H1 (cell line): ENCODE data around the gene CEP85L. TPM values are rescaled to one million over a fixed set of nuclear protein-coding genes. Genes with fewer than 3 reads are reported as not detected.

Source experiments
- CTCF ChIA-PET: fragments of 300-600 bp; sonication (Branson Sonifier 250); formaldehyde crosslinking; loops from one replicate; lab custom pipeline; 2021; ENCODE audit not compliant: partially characterized antibody; lab: Charles Lee
- POLR2A ChIA-PET: fragments of 300-600 bp; sonication (Branson Sonifier 250); formaldehyde crosslinking; loops from one replicate; lab custom pipeline; 2021; ENCODE audit warnings: inconsistent platforms; ENCODE audit not compliant: partially characterized antibody; lab: Charles Lee
- DNase-seq, 2 experiments: peaks; one replicate each; pipeline versions ENCODE4 v3.0.0 to v3.0.0-alpha.2; 2010 to 2022; ENCODE audit warnings: low spot score in 2 of 2, low read depth in 1 of 2, mixed read lengths in 1 of 2
- FAIRE-seq: peaks from 2 replicates; lab custom pipeline; 2011; peaks lifted over from hg19 to GRCh38; lab: Jason Lieb, UNC
- H2AFZ ChIP-seq: 2 replicates; pipeline ENCODE4 v1.8.1; 2012; ENCODE audit warnings: low read length, inconsistent platforms
- H2AK5ac ChIP-seq: 2 replicates; pipeline ENCODE4 v1.6.1; 2013; ENCODE audit warnings: low read depth, low read length
- H2BK120ac ChIP-seq: replicated peaks from 2 replicates; pipeline ENCODE3; 2013; ENCODE audit warnings: low read depth, low read length, inconsistent platforms
- H2BK12ac ChIP-seq: 2 replicates; pipeline ENCODE4 v1.6.1; 2013; ENCODE audit warnings: low read depth, low read length
- H2BK15ac ChIP-seq: 2 replicates; pipeline ENCODE4 v1.6.1; 2013; ENCODE audit warnings: low read length
- H2BK20ac ChIP-seq: 2 replicates; pipeline ENCODE4 v1.6.1; 2013; ENCODE audit warnings: low read length
- H2BK5ac ChIP-seq: 2 replicates; pipeline ENCODE4 v1.6.1; 2013; ENCODE audit warnings: low read depth, low read length
- H3K14ac ChIP-seq: 2 replicates; pipeline ENCODE4 v1.6.1; 2013; ENCODE audit warnings: inconsistent platforms; ENCODE audit not compliant: insufficient read length
- H3K18ac ChIP-seq: 2 replicates; pipeline ENCODE4 v1.6.1; 2013; ENCODE audit warnings: low read length; ENCODE audit errors: extremely low read depth
- H3K23ac ChIP-seq: 2 replicates; pipeline ENCODE4 v1.6.1; 2013; ENCODE audit warnings: inconsistent platforms; ENCODE audit not compliant: insufficient read length
- H3K23me2 ChIP-seq: 2 replicates; pipeline ENCODE4 v1.6.1; 2013; ENCODE audit warnings: low read depth, low read length
- H3K27ac ChIP-seq: 2 replicates; pipeline ENCODE4 v1.6.1; 2011; ENCODE audit warnings: low read depth, low read length, inconsistent platforms
- H3K27me3 ChIP-seq, 4 experiments: replicated peaks in 1 of 4; 1 replicate in 1 of 4; 2 replicates in 3 of 4; pipeline versions ENCODE4 v1.6.1 to v1.8.1; 2011 to 2013; ENCODE audit warnings: low read length in 3 of 4, mild to moderate bottlenecking in 3 of 4, inconsistent platforms in 2 of 4, mixed read lengths in 2 of 4, moderate library complexity in 1 of 4; ENCODE audit not compliant: control insufficient read depth in 3 of 4, insufficient read depth in 3 of 4; ENCODE audit errors: extremely low read depth in 1 of 4
- H3K36me3 ChIP-seq, 4 experiments: 2 replicates each; pipeline versions ENCODE4 v1.6.1 to v1.8.1; 2011 to 2013; ENCODE audit warnings: mild to moderate bottlenecking in 4 of 4, low read length in 3 of 4, moderate library complexity in 2 of 4, control low read depth in 1 of 4, inconsistent platforms in 1 of 4; ENCODE audit not compliant: insufficient read depth in 4 of 4, control insufficient read depth in 2 of 4
- H3K4ac ChIP-seq: replicated peaks from 2 replicates; pipeline ENCODE3; 2013; ENCODE audit warnings: low read length, low read depth, mixed read lengths, inconsistent platforms; ENCODE audit not compliant: insufficient read length
- H3K4me1 ChIP-seq, 4 experiments: replicated peaks in 1 of 4; 1 replicate in 1 of 4; 2 replicates in 3 of 4; pipeline versions ENCODE4 v1.6.1 to v1.8.1; 2011 to 2013; ENCODE audit warnings: low read length in 3 of 4, inconsistent platforms in 2 of 4, mixed read lengths in 1 of 4; ENCODE audit not compliant: insufficient read depth in 4 of 4, control insufficient read depth in 3 of 4
- H3K4me2 ChIP-seq, 2 experiments: 2 replicates each; pipeline versions ENCODE4 v1.6.1 to v1.8.1; 2011 to 2013; ENCODE audit warnings: low read depth in 2 of 2, low read length in 2 of 2, control low read depth in 1 of 2, inconsistent platforms in 1 of 2, mild to moderate bottlenecking in 1 of 2; ENCODE audit not compliant: insufficient read depth in 1 of 2
- H3K4me3 ChIP-seq, 4 experiments: fragments of 200-600, 300-600 bp in 1 of 4; sonication (generic), shearing (Covaris generic), sonication (Bioruptor Twin) in 1 of 4; 2 replicates each; pipeline versions ENCODE4 v1.5.1 to v1.8.1; 2011 to 2016; ENCODE audit warnings: low read length in 4 of 4, low read depth in 3 of 4, control low read depth in 2 of 4, inconsistent platforms in 2 of 4, mild to moderate bottlenecking in 2 of 4, mixed read lengths in 1 of 4, moderate library complexity in 1 of 4; ENCODE audit not compliant: insufficient read depth in 2 of 4; ENCODE audit errors: extremely low read depth in 1 of 4
- H3K56ac ChIP-seq: replicated peaks from 2 replicates; pipeline ENCODE3; 2013; ENCODE audit warnings: low read depth, mild to moderate bottlenecking, mixed read lengths, low read length, inconsistent platforms; ENCODE audit not compliant: insufficient read length
- H3K79me1 ChIP-seq: 2 replicates; pipeline ENCODE4 v1.6.1; 2013; ENCODE audit warnings: low read depth, low read length, control low read depth
- H3K79me2 ChIP-seq, 2 experiments: 2 replicates each; pipeline versions ENCODE4 v1.6.1 to v1.8.1; 2012 to 2013; ENCODE audit warnings: low read length in 2 of 2, mild to moderate bottlenecking in 2 of 2, inconsistent platforms in 1 of 2; ENCODE audit not compliant: insufficient read depth in 2 of 2, control insufficient read depth in 1 of 2
- H3K9ac ChIP-seq, 4 experiments: replicated peaks in 1 of 4; 1 replicate in 1 of 4; 2 replicates in 3 of 4; pipeline versions ENCODE4 v1.6.1 to v1.8.1; 2011 to 2013; ENCODE audit warnings: low read depth in 3 of 4, low read length in 3 of 4, control low read depth in 2 of 4, mild to moderate bottlenecking in 2 of 4, moderate library complexity in 2 of 4, inconsistent platforms in 1 of 4; ENCODE audit errors: extremely low read depth in 1 of 4
- H3K9me3 ChIP-seq, 2 experiments: 2 replicates each; pipeline versions ENCODE4 v1.6.1 to v1.8.1; 2012 to 2013; ENCODE audit warnings: mild to moderate bottlenecking in 2 of 2, moderate library complexity in 2 of 2, control low read depth in 1 of 2, inconsistent platforms in 1 of 2, low read depth in 1 of 2, low read length in 1 of 2, mixed read lengths in 1 of 2; ENCODE audit not compliant: insufficient read depth in 2 of 2
- H4K20me1 ChIP-seq, 2 experiments: replicated peaks in 1 of 2; 2 replicates each; pipeline versions ENCODE3 to v1.8.1; 2011 to 2013; ENCODE audit warnings: inconsistent platforms in 2 of 2, low read length in 2 of 2, mild to moderate bottlenecking in 1 of 2; ENCODE audit not compliant: insufficient read depth in 2 of 2, control insufficient read depth in 1 of 2
- H4K5ac ChIP-seq: 2 replicates; pipeline ENCODE4 v1.6.1; 2013; ENCODE audit warnings: low read length, low read depth, mixed read lengths, inconsistent platforms; ENCODE audit not compliant: insufficient read length
- H4K8ac ChIP-seq: 2 replicates; pipeline ENCODE4 v1.8.0; 2013; ENCODE audit warnings: mild to moderate bottlenecking, moderate library complexity, low read length, inconsistent platforms; ENCODE audit not compliant: insufficient read depth; ENCODE audit errors: extremely low read depth
- H4K91ac ChIP-seq: replicated peaks from 2 replicates; pipeline ENCODE3; 2013; ENCODE audit warnings: low read length, mixed read lengths, inconsistent platforms; ENCODE audit not compliant: insufficient read length
- SP1 ChIP-seq: IDR thresholded peaks from 2 replicates; pipeline ENCODE4 v1.6.1; 2011; ENCODE audit warnings: low read depth, low read length
- YY1 ChIP-seq: IDR thresholded peaks from 2 replicates; pipeline ENCODE4 v1.6.1; 2011; ENCODE audit warnings: low read depth, mild to moderate bottlenecking, low read length
- WGBS, 2 experiments: shearing (Covaris generic) in 1 of 2; methylation state at CpG; one replicate each; pipeline versions ENCODE4 v1.1.6 to v1.1.7; 2013 to 2015; ENCODE audit warnings: low lambda C conversion rate in 2 of 2, mixed read lengths in 2 of 2, inconsistent platforms in 1 of 2, low coverage in 1 of 2, missing lambda C conversion rate in 1 of 2; ENCODE audit not compliant: insufficient replicate concordance in 2 of 2, insufficient coverage in 1 of 2, insufficient read length in 1 of 2; ENCODE audit errors: extremely low coverage in 1 of 2, missing lambda C conversion rate in 1 of 2; 5-methylcytosine and 5-hydroxymethylcytosine counted together
- polyA plus RNA-seq, 7 experiments: library from polyadenylated mRNA; depleted of rRNA in 3 of 7; stranded (reverse) in 5 of 7; unstranded in 2 of 7; fragments of >200 nt in 5 of 7; fragments of 200-250 nt in 2 of 7; gene quantifications; 1 replicate in 5 of 7; 2 replicates in 1 of 7; 4 replicates in 1 of 7; pipeline versions ENCODE4 v1.2.1 to v1.2.3, GENCODE V29; 2011 to 2013; ENCODE audit warnings: missing spikeins in 2 of 7, mixed read lengths in 2 of 7
- total RNA-seq: library from RNA; stranded (reverse); fragmentation: NEBNext Ultra II Directional; extraction: Animal tissue kit (Norgen Biotek cat#: 25700); gene quantifications from 2 replicates; pipeline ENCODE4 v1.2.1, GENCODE V29; 2021
- TF ChIP-seq, protein P1 (sequence below): IDR thresholded peaks from 2 replicates; pipeline ENCODE4 v1.6.1; 2011; ENCODE audit warnings: low read depth, mild to moderate bottlenecking, low read length; ENCODE audit not compliant: insufficient read depth

CEP85L gene
- total and polyA plus RNA-seq, 2 of the 8 experiments (the other 6 are each of a cell fraction or from before 2014, with no cell fraction given), result 3.2 to 27.6 TPM

DNA sequence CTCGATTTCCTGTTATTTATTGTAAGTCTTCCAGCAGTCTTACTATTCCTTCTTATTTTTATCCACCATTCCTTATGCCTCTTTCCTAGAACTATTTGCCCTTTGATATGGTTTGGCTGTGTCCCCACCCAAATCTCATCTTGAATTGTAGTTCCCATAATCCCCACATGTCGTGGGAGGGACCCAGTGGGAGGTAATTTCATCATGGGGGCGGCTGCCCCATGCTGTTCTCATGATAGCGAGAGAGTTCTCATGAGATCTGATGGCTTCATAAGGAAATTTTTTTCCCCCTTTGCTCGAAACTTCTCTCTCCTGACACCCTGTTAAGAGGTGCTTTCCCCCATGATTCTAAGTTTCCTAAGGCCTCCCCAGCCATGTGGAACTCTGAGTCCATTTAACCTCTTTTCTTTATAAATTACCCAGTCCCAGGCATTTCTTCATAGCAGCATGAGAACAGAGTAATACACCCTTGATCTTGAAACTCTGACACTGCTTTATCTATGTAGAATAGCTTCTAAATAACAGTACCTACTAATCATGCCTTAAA lies 54.5 kb downstream of the CEP85L start:
- Histone ChIP-seq H2BK5ac (no peak overlapping the region), H3K27ac (no peak overlapping the region), H3K4me3 (no peak overlapping the region), H3K23me2 (no peaks in the 10 kb centered on the region), H4K5ac (no peak overlapping the region), H2BK12ac (no peak overlapping the region), H3K4me1 (no peaks in the 10 kb centered on the region; a peak in 2 of 7 replicates), H3K27me3 (no peaks in the 10 kb centered on the region), H3K36me3 (no peaks in the 10 kb centered on the region), H3K56ac (no peak overlapping the region), H3K79me2 (no peaks in the 10 kb centered on the region; a peak in 1 of 4 replicates), H4K91ac (no peak overlapping the region), H3K4me2 (no peak overlapping the region), H3K9ac (no peak overlapping the region), H2BK120ac (no peak overlapping the region), H4K20me1 (no peaks in the 10 kb centered on the region), H4K8ac (no peak overlapping the region), H2BK15ac (no peak overlapping the region), H3K79me1 (no peaks in the 10 kb centered on the region), H2AK5ac (no peak overlapping the region), H3K9me3 (no peaks in the 10 kb centered on the region), H3K23ac (no peak overlapping the region), H3K18ac (no peak overlapping the region), H3K4ac (no peak overlapping the region), H3K14ac (no peak overlapping the region), H2AFZ (no peak overlapping the region), H2BK20ac (no peak overlapping the region)
- no peak for DNase-seq
- FAIRE-seq, result no peak
- POLR2A ChIA-PET, result no interaction called here
- CTCF ChIA-PET, result interaction anchor here (0.8 to 1.3 kb wide), 4 partner anchors 16 to 315 kb away, joined by 3 to 4 read pairs (median 3); no protein-coding TSS in a partner anchor
- 92 to 100% methylated on average over 1 to 5 of the region's 5 CpGs for WGBS, 2 experiments
- TF ChIP-seq SP1, result no peak
- TF ChIP-seq, protein P1, sequence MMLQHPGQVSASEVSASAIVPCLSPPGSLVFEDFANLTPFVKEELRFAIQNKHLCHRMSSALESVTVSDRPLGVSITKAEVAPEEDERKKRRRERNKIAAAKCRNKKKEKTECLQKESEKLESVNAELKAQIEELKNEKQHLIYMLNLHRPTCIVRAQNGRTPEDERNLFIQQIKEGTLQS, result no peak
- no peak for TF ChIP-seq YY1
